GM23248 (cell line): ENCODE measurements around the gene GCNT2. TPM values are rescaled to one million over a fixed set of nuclear protein-coding genes. Genes with fewer than 3 reads are reported as not detected.

Source experiments
- DNase-seq: peaks from one replicate; pipeline ENCODE4 v3.0.0-alpha.2; 2015
- H2AFZ ChIP-seq: fragments of 200-600 bp; sonication (generic); 2 replicates; pipeline ENCODE4 v1.6.1; 2016; ENCODE audit warnings: antibody characterized with exemption
- H3F3A ChIP-seq: fragments of 200-600 bp; sonication (generic); 2 replicates; pipeline ENCODE4 v1.6.1; 2016; ENCODE audit warnings: mild to moderate bottlenecking, antibody characterized with exemption, mixed run types; ENCODE audit not compliant: insufficient read depth
- H3K27ac ChIP-seq: fragments of 200-600 bp; sonication (generic); 2 replicates; pipeline ENCODE4 v1.5.1; 2016; ENCODE audit warnings: mild to moderate bottlenecking
- H3K27me3 ChIP-seq: fragments of 200-600 bp; sonication (generic); replicated peaks from 2 replicates; pipeline ENCODE4 v1.6.1; 2016; ENCODE audit warnings: mild to moderate bottlenecking; ENCODE audit not compliant: insufficient read depth
- H3K36me3 ChIP-seq: fragments of 200-600 bp; sonication (generic); 2 replicates; pipeline ENCODE4 v1.6.1; 2016; ENCODE audit warnings: low read depth, mild to moderate bottlenecking
- H3K4me1 ChIP-seq: fragments of 200-600 bp; sonication (generic); 2 replicates; pipeline ENCODE4 v1.6.1; 2016; ENCODE audit warnings: mild to moderate bottlenecking; ENCODE audit not compliant: insufficient read depth
- H3K4me2 ChIP-seq: fragments of 200-600 bp; sonication (generic); one replicate; pipeline ENCODE4 v1.6.1; 2016; ENCODE audit warnings: mild to moderate bottlenecking; ENCODE audit not compliant: unreplicated experiment
- H3K4me3 ChIP-seq: fragments of 200-600 bp; sonication (generic); 2 replicates; pipeline ENCODE4 v1.5.1; 2016; ENCODE audit warnings: mild to moderate bottlenecking
- H3K79me2 ChIP-seq: fragments of 200-600 bp; sonication (generic); 2 replicates; pipeline ENCODE4 v1.6.1; 2016; ENCODE audit warnings: mild to moderate bottlenecking; ENCODE audit not compliant: insufficient read depth
- H3K9ac ChIP-seq: fragments of 200-600 bp; sonication (generic); 2 replicates; pipeline ENCODE4 v1.6.1; 2016; ENCODE audit warnings: mild to moderate bottlenecking
- H3K9me2 ChIP-seq: fragments of 200-600 bp; sonication (generic); 2 replicates; pipeline ENCODE4 v1.6.1; 2016; ENCODE audit warnings: mixed run types, mild to moderate bottlenecking, moderate library complexity; ENCODE audit not compliant: insufficient read depth
- H3K9me3 ChIP-seq: fragments of 200-600 bp; sonication (generic); one replicate; pipeline ENCODE4 v1.6.1; 2017; ENCODE audit warnings: low read depth
- H4K20me1 ChIP-seq: fragments of 200-600 bp; sonication (generic); 2 replicates; pipeline ENCODE4 v1.6.0; 2016; ENCODE audit not compliant: insufficient read depth
- EZH2 ChIP-seq: fragments of 200-600 bp; sonication (generic); IDR thresholded peaks from 2 replicates; pipeline ENCODE4 v1.6.1; 2018; ENCODE audit warnings: antibody characterized with exemption, mild to moderate bottlenecking; ENCODE audit not compliant: insufficient read depth, poor library complexity, severe bottlenecking
- EZH2phosphoT487 ChIP-seq: fragments of 200-600 bp; sonication (generic); IDR thresholded peaks from 2 replicates; pipeline ENCODE4 v1.6.1; 2018; ENCODE audit warnings: antibody characterized with exemption, moderate library complexity, mild to moderate bottlenecking, low read depth; ENCODE audit not compliant: insufficient read depth
- WGBS, 2 experiments: methylation state at CpG; one replicate each; pipeline ENCODE4 v1.1.6; 2015 to 2017; ENCODE audit warnings: low lambda C conversion rate in 2 of 2, low coverage in 1 of 2; ENCODE audit errors: missing lambda C conversion rate in 2 of 2; 5-methylcytosine and 5-hydroxymethylcytosine counted together
- in situ Hi-C: fragments of 300-500 bp; cut with MboI; formaldehyde crosslinking; loops from 2 replicates; pipeline ENCODE4 v1.15.0; 2020
- polyA plus RNA-seq: library from polyadenylated mRNA; unstranded; fragments of >200 nt; fragmentation: Nextera tagmentation; extraction: Ambion mirVana; gene quantifications from 2 replicates; pipeline ENCODE4 v1.2.1, GENCODE V29; 2016
- total RNA-seq: library from RNA; depleted of rRNA; stranded (reverse); fragments of >200 nt; shearing (Covaris generic); gene quantifications from 2 replicates; pipeline ENCODE4 v1.2.3, GENCODE V29; 2014

The GCNT2 gene
- total and polyA plus RNA-seq, 2 experiments from 2014 or later, result not detected

GRCh38 chr6:10559522-10560152, 38.5 kb downstream of the GCNT2 start:
- no peaks in the 10 kb centered on the region; the same call in 1 of the 2 replicates for H3K4me1 ChIP-seq
- no peak overlapping the region for H3K4me2 ChIP-seq
- H3K27ac ChIP-seq, result no peak overlapping the region
- no peak overlapping the region for H3K4me3 ChIP-seq
- WGBS, 2 experiments, result 25% methylated on average over 9 of the region's 9 CpGs
- no peak for TF ChIP-seq EZH2
- TF ChIP-seq EZH2phosphoT487, result no peak
- H3K9me2 ChIP-seq, result no peaks in the 10 kb centered on the region
- no peaks in the 10 kb centered on the region for H3K9me3 ChIP-seq
- no peaks in the 10 kb centered on the region for H3F3A ChIP-seq
- H2AFZ ChIP-seq, result no peak overlapping the region
- no peaks in the 10 kb centered on the region for H3K36me3 ChIP-seq
- DNase-seq, result no peak
- in situ Hi-C loops, result no loop called here
- no peak overlapping the region for H3K9ac ChIP-seq
- H4K20me1 ChIP-seq, result no peaks in the 10 kb centered on the region
- H3K27me3 ChIP-seq, result peaks cover 17% of the 10 kb centered on the region
- no peaks in the 10 kb centered on the region for H3K79me2 ChIP-seq

- Histone ChIP-seq H3K36me3 (no peaks in the 10 kb centered on the region), H3K27ac (no peak overlapping the region), H3K4me3 (no peak overlapping the region), H3K4me2 (no peak overlapping the region), H2AFZ (no peak overlapping the region), H3K9ac (no peak overlapping the region), H4K20me1 (no peaks in the 10 kb centered on the region), H3K9me3 (no peaks in the 10 kb centered on the region), H3K79me2 (no peaks in the 10 kb centered on the region), H3K9me2 (no peaks in the 10 kb centered on the region), H3K4me1 (no peaks in the 10 kb centered on the region), H3F3A (no peaks in the 10 kb centered on the region), H3K27me3 (peaks cover 13% of the 10 kb centered on the region)
- 15 to 25% methylated on average over 9 of the region's 9 CpGs for WGBS, 2 experiments
- TF ChIP-seq EZH2 (no peak), EZH2phosphoT487 (no peak)
- in situ Hi-C loops, result no loop called here
- no peak for DNase-seq
These were observed 40.6 kb downstream of the GCNT2 start for GRCh38 chr6:10561611-10562199.

- Histone ChIP-seq H3K36me3 (no peaks in the 10 kb centered on the region), H3K79me2 (no peaks in the 10 kb centered on the region), H3K27ac (no peak overlapping the region), H3K9ac (no peak overlapping the region), H2AFZ (no peak overlapping the region), H3K4me3 (no peak overlapping the region), H3K9me2 (no peaks in the 10 kb centered on the region), H3K4me2 (no peak overlapping the region), H3K27me3 (no peaks in the 10 kb centered on the region; the same call in 1 of the 2 replicates), H3K9me3 (no peaks in the 10 kb centered on the region), H3F3A (no peaks in the 10 kb centered on the region), H4K20me1 (no peaks in the 10 kb centered on the region), H3K4me1 (no peaks in the 10 kb centered on the region)
- TF ChIP-seq EZH2 (no peak), EZH2phosphoT487 (no peak)
- DNase-seq, result no peak
- in situ Hi-C loops, result no loop called here
- WGBS, 2 experiments, result 31 to 34% methylated on average over 12 to 13 of the region's 13 CpGs
These were observed 44.0 kb downstream of the GCNT2 start for GRCh38 chr6:10564975-10565673.

GRCh38 chr6:10565913-10566312, 44.8 kb downstream of the GCNT2 start:
- WGBS, 2 experiments, result 35 to 47% methylated on average over 9 of the region's 9 CpGs
- no peaks in the 10 kb centered on the region for H3K9me2 ChIP-seq
- in situ Hi-C loops, result no loop called here
- no peak overlapping the region for H3K9ac ChIP-seq
- H3F3A ChIP-seq, result no peaks in the 10 kb centered on the region
- TF ChIP-seq EZH2phosphoT487, result no peak
- no peak for TF ChIP-seq EZH2
- H2AFZ ChIP-seq, result no peak overlapping the region
- no peak overlapping the region for H3K4me2 ChIP-seq
- H3K36me3 ChIP-seq, result no peaks in the 10 kb centered on the region
- no peaks in the 10 kb centered on the region for H3K27me3 ChIP-seq
- no peak for DNase-seq
- no peaks in the 10 kb centered on the region for H4K20me1 ChIP-seq
- H3K4me1 ChIP-seq, result no peaks in the 10 kb centered on the region
- H3K4me3 ChIP-seq, result no peak overlapping the region
- no peaks in the 10 kb centered on the region for H3K9me3 ChIP-seq
- no peaks in the 10 kb centered on the region for H3K79me2 ChIP-seq
- H3K27ac ChIP-seq, result no peak overlapping the region
